PC-9 (cell line): ENCODE measurements around the gene RBMS1.

Source experiments
- CTCF ChIP-seq: fragments of 200-600 bp; sonication (generic); conservative IDR thresholded peaks from 2 replicates; pipeline ENCODE4 v1.6.1; 2017; ENCODE audit warnings: mixed run types, antibody characterized with exemption, mild to moderate bottlenecking, moderate library complexity
- EZH2 ChIP-seq: fragments of 200-600 bp; sonication (generic); IDR thresholded peaks from 2 replicates; pipeline ENCODE4 v1.8.0; 2017; ENCODE audit warnings: antibody characterized with exemption, low read depth

GRCh38 chr2:160257041-160257742, 236.4 kb downstream of the RBMS1 start:
- TF ChIP-seq CTCF (no peak), EZH2 (no peak)
